ENCODE data around the gene ANKFN1.
"Not testable (repeated sequence)": the region's sequence is repeated elsewhere in the genome, so short reads cannot be mapped to it uniquely, and the experiment has no call there.

The ANKFN1 gene

GRCh38 chr17:56359518-56359917 is 206.2 kb downstream of the ANKFN1 start:
- no peak for DNase-seq

GRCh38 chr17:56367366-56367765 is 214.1 kb downstream of the ANKFN1 start:
- no peak for DNase-seq

GRCh38 chr17:56373981-56374833 is 220.9 kb downstream of the ANKFN1 start:
- no peak for DNase-seq

- no peak for DNase-seq
Measured at GRCh38 chr17:56389356-56389755, 236.1 kb downstream of the ANKFN1 start.

- no peak for DNase-seq
Measured at GRCh38 chr17:56392321-56392720, 239.0 kb downstream of the ANKFN1 start.

- DNase-seq: no peak
Measured at GRCh38 chr17:56393156-56393555, 239.9 kb downstream of the ANKFN1 start.

GRCh38 chr17:56395787-56396186 is 242.5 kb downstream of the ANKFN1 start:
- DNase-seq: no peak

- no peak for DNase-seq
Measured at GRCh38 chr17:56407086-56407485, 253.8 kb downstream of the ANKFN1 start.

GRCh38 chr17:56412356-56412755 is 259.1 kb downstream of the ANKFN1 start:
- not testable (repeated sequence) for DNase-seq

GRCh38 chr17:56416682-56417351 is 263.5 kb downstream of the ANKFN1 start:
- DNase-seq: no peak

- DNase-seq: no peak
Measured at GRCh38 chr17:56424005-56424404, 270.7 kb downstream of the ANKFN1 start.

- DNase-seq: no peak
Measured at GRCh38 chr17:56424543-56425044, 271.3 kb downstream of the ANKFN1 start.

GRCh38 chr17:56425483-56425882 is 272.2 kb downstream of the ANKFN1 start:
- no peak for DNase-seq

- DNase-seq: no peak
Measured at GRCh38 chr17:56426901-56427300, 273.6 kb downstream of the ANKFN1 start.

GRCh38 chr17:56431736-56432135 is 278.5 kb downstream of the ANKFN1 start:
- no peak for DNase-seq

- no peak for DNase-seq
Measured at GRCh38 chr17:56432443-56432842, 279.2 kb downstream of the ANKFN1 start.

- DNase-seq: no peak
Measured at GRCh38 chr17:56434610-56435009, 281.3 kb downstream of the ANKFN1 start.

GRCh38 chr17:56436142-56436541 is 282.9 kb downstream of the ANKFN1 start:
- no peak for DNase-seq

GRCh38 chr17:56440419-56440818 is 287.1 kb downstream of the ANKFN1 start:
- DNase-seq: no peak

- no peak for DNase-seq
Measured at GRCh38 chr17:56441308-56441707, 288.0 kb downstream of the ANKFN1 start.

- DNase-seq: no peak
Measured at GRCh38 chr17:56445692-56446411, 292.6 kb downstream of the ANKFN1 start.

- DNase-seq: no peak
Measured at GRCh38 chr17:56447171-56447570, 293.9 kb downstream of the ANKFN1 start.

- DNase-seq: no peak
Measured at GRCh38 chr17:56448371-56448770, 295.1 kb downstream of the ANKFN1 start.

Measured in inflammatory macrophage treated with lipopolysaccharide for 1 hour (primary cell).